ENCODE data around the gene STAM2.

The STAM2 gene

GRCh38 chr2:152078023-152078422 is 97.5 kb downstream of the STAM2 start:
- TF ChIP-seq ZFP3 (CRISPR knock-in tag; IDR thresholded peaks at IDR 0.05), result no peak
- no peak for TF ChIP-seq OSR1 (CRISPR knock-in tag; IDR thresholded peaks at IDR 0.05)
- TF ChIP-seq BACH2 (CRISPR knock-in tag; IDR thresholded peaks at IDR 0.05; ENCODE audit: borderline replicate concordance), result no peak
- TF ChIP-seq ESRRG (CRISPR knock-in tag; IDR thresholded peaks at IDR 0.05), result no peak
- no peak for TF ChIP-seq SNAI2 (CRISPR knock-in tag; IDR thresholded peaks at IDR 0.05)
- TF ChIP-seq POU6F1 (CRISPR knock-in tag; IDR thresholded peaks at IDR 0.05; ENCODE audit: borderline replicate concordance, low read depth), result no peak
- no peak for TF ChIP-seq ARNTL (CRISPR knock-in tag; IDR thresholded peaks at IDR 0.05; ENCODE audit: borderline replicate concordance, low read depth)
- no peak for TF ChIP-seq TSHZ2 (CRISPR knock-in tag; IDR thresholded peaks at IDR 0.05)
- no peak for ATAC-seq

- TF ChIP-seq ZFP3 (CRISPR knock-in tag; IDR thresholded peaks at IDR 0.05) (no peak), OSR1 (CRISPR knock-in tag; IDR thresholded peaks at IDR 0.05) (no peak), ZFP30 (CRISPR knock-in tag; IDR thresholded peaks at IDR 0.05) (no peak), TCF4 (CRISPR knock-in tag; IDR thresholded peaks at IDR 0.05; ENCODE audit: borderline replicate concordance) (no peak), CSRNP3 (CRISPR knock-in tag; IDR thresholded peaks at IDR 0.05) (no peak), POU6F1 (CRISPR knock-in tag; IDR thresholded peaks at IDR 0.05; ENCODE audit: borderline replicate concordance, low read depth) (no peak), ARNTL (CRISPR knock-in tag; IDR thresholded peaks at IDR 0.05; ENCODE audit: borderline replicate concordance, low read depth) (no peak), ZNF8 (CRISPR knock-in tag; IDR thresholded peaks at IDR 0.05) (no peak), ZC3H10 (CRISPR knock-in tag; IDR thresholded peaks at IDR 0.05) (no peak), BACH2 (CRISPR knock-in tag; IDR thresholded peaks at IDR 0.05; ENCODE audit: borderline replicate concordance) (no peak), GLIS3 (CRISPR knock-in tag; IDR thresholded peaks at IDR 0.05) (no peak), ESRRG (CRISPR knock-in tag; IDR thresholded peaks at IDR 0.05) (no peak), PATZ1 (CRISPR knock-in tag; IDR thresholded peaks at IDR 0.05; ENCODE audit: borderline replicate concordance) (no peak), TSHZ2 (CRISPR knock-in tag; IDR thresholded peaks at IDR 0.05) (no peak), ZNF70 (CRISPR knock-in tag; IDR thresholded peaks at IDR 0.05) (no peak), SNAI2 (CRISPR knock-in tag; IDR thresholded peaks at IDR 0.05) (no peak), ZNF565 (CRISPR knock-in tag; conservative IDR thresholded peaks at IDR 0.05; ENCODE audit: low read depth) (no peak)
- no peak for ATAC-seq
Observed at GRCh38 chr2:152075461-152076050, 100.0 kb downstream of the STAM2 start.

All from SK-N-SH treated with all-trans-retinoic acid at 6 μM for 48 hours (cell line).